Stomach (tissue), 4 donors: Measurements from ENCODE around the gene GCSAML.

ENCODE experiments used
- EP300 ChIP-seq: sonication (generic); formaldehyde crosslinking; IDR thresholded peaks from one replicate; pipeline ENCODE4 v1.6.1; 2017; ENCODE audit warnings: antibody characterized with exemption
- POLR2A ChIP-seq, 4 donors: fragments of 450-650 bp; IDR thresholded peaks; one replicate each; pipeline ENCODE4 v1.6.1; 2016; ENCODE audit warnings: antibody characterized with exemption in 4 of 4, control low read depth in 2 of 4, mild to moderate bottlenecking in 1 of 4, moderate library complexity in 1 of 4
- TF ChIP-seq, protein P1 (sequence below), 7 experiments: fragments of 450-650 bp in 4 of 7; fragments of 200-600 bp in 3 of 7; sonication (generic) in 3 of 7; IDR thresholded peaks; one replicate each; pipeline ENCODE4 v1.5.1; 2016 to 2019; ENCODE audit warnings: antibody characterized with exemption in 7 of 7, control low read depth in 2 of 7, mild to moderate bottlenecking in 1 of 7

GRCh38 chr1:247557926-247558674 is 9.2 kb downstream of the GCSAML start:
- TF ChIP-seq, protein P1, sequence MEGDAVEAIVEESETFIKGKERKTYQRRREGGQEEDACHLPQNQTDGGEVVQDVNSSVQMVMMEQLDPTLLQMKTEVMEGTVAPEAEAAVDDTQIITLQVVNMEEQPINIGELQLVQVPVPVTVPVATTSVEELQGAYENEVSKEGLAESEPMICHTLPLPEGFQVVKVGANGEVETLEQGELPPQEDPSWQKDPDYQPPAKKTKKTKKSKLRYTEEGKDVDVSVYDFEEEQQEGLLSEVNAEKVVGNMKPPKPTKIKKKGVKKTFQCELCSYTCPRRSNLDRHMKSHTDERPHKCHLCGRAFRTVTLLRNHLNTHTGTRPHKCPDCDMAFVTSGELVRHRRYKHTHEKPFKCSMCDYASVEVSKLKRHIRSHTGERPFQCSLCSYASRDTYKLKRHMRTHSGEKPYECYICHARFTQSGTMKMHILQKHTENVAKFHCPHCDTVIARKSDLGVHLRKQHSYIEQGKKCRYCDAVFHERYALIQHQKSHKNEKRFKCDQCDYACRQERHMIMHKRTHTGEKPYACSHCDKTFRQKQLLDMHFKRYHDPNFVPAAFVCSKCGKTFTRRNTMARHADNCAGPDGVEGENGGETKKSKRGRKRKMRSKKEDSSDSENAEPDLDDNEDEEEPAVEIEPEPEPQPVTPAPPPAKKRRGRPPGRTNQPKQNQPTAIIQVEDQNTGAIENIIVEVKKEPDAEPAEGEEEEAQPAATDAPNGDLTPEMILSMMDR (IDR thresholded peaks at IDR 0.05), result no peak
- TF ChIP-seq POLR2A (IDR thresholded peaks at IDR 0.05) (no peak), EP300 (no peak)
